KMS-11 (cell line): ENCODE results near the gene NPM1.

Source experiments
- H2AFZ ChIP-seq: fragments of 200-600 bp; sonication (generic); 2 replicates; pipeline ENCODE4 v1.6.1; 2016; ENCODE audit warnings: antibody characterized with exemption, mixed run types, low read depth
- H3K27ac ChIP-seq: fragments of 200-600 bp; sonication (generic); 2 replicates; pipeline ENCODE4 v1.6.1; 2016; ENCODE audit warnings: mild to moderate bottlenecking, mixed run types
- H3K27me3 ChIP-seq: fragments of 200-600 bp; sonication (generic); 2 replicates; pipeline ENCODE4 v1.6.1; 2017; ENCODE audit warnings: mild to moderate bottlenecking, low read depth, mixed run types, moderate library complexity; ENCODE audit not compliant: insufficient read depth
- H3K36me3 ChIP-seq: fragments of 200-600 bp; sonication (generic); 2 replicates; pipeline ENCODE4 v1.6.1; 2017; ENCODE audit warnings: mild to moderate bottlenecking, mixed run types; ENCODE audit not compliant: insufficient read depth
- H3K4me1 ChIP-seq: fragments of 200-600 bp; sonication (generic); 2 replicates; pipeline ENCODE4 v1.6.1; 2016; ENCODE audit warnings: mild to moderate bottlenecking, low read depth, mixed run types; ENCODE audit not compliant: poor library complexity, severe bottlenecking
- H3K4me2 ChIP-seq: fragments of 200-600 bp; sonication (generic); 2 replicates; pipeline ENCODE4 v1.7.0; 2016; ENCODE audit warnings: mild to moderate bottlenecking, mixed run types
- H3K4me3 ChIP-seq: fragments of 200-600 bp; sonication (generic); IDR thresholded peaks from 2 replicates; pipeline ENCODE4 v1.6.1; 2017; ENCODE audit warnings: low read depth, low read length, mixed read lengths; ENCODE audit not compliant: insufficient read depth
- H3K79me2 ChIP-seq: fragments of 200-600 bp; sonication (generic); 2 replicates; pipeline ENCODE4 v1.6.1; 2016; ENCODE audit warnings: low read depth, mixed run types; ENCODE audit not compliant: insufficient read depth
- H3K9ac ChIP-seq: fragments of 200-600 bp; sonication (generic); 2 replicates; pipeline ENCODE4 v1.6.1; 2016; ENCODE audit warnings: mild to moderate bottlenecking, mixed run types
- H4K20me1 ChIP-seq: fragments of 200-600 bp; sonication (generic); 2 replicates; pipeline ENCODE4 v1.6.1; 2016; ENCODE audit warnings: mild to moderate bottlenecking, mixed run types; ENCODE audit not compliant: insufficient read depth
- TF ChIP-seq, protein P1 (sequence below): fragments of 200-600 bp; sonication (generic); conservative IDR thresholded peaks from 2 replicates; pipeline ENCODE4 v1.6.1; 2017; ENCODE audit warnings: low read depth, mild to moderate bottlenecking, antibody characterized with exemption, low read length, moderate library complexity, mixed read lengths

Gene NPM1

DNA sequence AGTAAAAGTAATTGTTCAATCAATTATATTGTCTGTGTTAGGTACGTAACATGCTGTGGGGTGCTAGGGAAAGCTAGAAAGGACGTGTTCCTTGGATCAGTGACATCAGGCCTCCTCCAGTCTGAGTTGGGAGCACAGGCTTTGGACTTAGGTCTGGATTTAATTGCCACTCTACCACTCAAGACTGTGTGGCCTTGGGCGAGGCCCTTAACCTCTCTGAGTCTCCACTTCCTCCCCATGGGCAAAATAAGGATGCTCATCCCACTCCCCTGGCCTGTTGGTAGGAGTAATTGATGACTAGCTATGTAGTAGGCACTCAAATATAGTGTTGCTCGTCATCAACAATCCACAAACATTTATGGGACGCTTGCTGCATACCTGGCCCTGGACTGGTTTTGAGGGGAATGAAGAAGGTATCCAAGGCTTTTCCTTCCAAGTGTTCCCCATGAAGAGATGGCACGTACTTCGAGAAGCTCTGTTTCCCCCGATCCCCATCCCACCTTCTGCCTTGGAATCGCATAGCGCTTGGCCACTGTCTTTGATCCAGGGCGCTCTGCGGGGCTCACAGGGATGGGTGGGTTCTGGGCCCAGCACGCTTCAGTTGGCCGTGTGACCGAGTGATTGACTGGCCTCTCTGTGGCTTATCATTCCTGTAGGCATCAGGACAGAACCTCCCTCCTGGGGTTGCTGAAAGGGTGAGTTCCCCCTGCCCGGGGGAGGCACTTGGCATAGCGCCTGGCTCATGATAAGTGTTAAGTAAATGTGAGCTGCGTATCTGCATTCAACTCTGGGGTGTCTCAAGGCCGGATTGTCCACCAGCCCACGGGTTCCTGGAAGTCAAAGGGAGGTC is 39.9 kb downstream of the NPM1 start:
- H3K27ac ChIP-seq = no peak overlapping the region
- H3K36me3 ChIP-seq = no peaks in the 10 kb centered on the region
- no peak overlapping the region for H3K9ac ChIP-seq
- H3K4me3 ChIP-seq = no peak overlapping the region
- TF ChIP-seq, protein P1, sequence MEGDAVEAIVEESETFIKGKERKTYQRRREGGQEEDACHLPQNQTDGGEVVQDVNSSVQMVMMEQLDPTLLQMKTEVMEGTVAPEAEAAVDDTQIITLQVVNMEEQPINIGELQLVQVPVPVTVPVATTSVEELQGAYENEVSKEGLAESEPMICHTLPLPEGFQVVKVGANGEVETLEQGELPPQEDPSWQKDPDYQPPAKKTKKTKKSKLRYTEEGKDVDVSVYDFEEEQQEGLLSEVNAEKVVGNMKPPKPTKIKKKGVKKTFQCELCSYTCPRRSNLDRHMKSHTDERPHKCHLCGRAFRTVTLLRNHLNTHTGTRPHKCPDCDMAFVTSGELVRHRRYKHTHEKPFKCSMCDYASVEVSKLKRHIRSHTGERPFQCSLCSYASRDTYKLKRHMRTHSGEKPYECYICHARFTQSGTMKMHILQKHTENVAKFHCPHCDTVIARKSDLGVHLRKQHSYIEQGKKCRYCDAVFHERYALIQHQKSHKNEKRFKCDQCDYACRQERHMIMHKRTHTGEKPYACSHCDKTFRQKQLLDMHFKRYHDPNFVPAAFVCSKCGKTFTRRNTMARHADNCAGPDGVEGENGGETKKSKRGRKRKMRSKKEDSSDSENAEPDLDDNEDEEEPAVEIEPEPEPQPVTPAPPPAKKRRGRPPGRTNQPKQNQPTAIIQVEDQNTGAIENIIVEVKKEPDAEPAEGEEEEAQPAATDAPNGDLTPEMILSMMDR = no peak
- no peaks in the 10 kb centered on the region for H3K27me3 ChIP-seq
- no peaks in the 10 kb centered on the region for H4K20me1 ChIP-seq
- H3K4me1 ChIP-seq = no peaks in the 10 kb centered on the region
- no peak overlapping the region for H2AFZ ChIP-seq
- H3K79me2 ChIP-seq = no peaks in the 10 kb centered on the region
- no peak overlapping the region for H3K4me2 ChIP-seq

DNA sequence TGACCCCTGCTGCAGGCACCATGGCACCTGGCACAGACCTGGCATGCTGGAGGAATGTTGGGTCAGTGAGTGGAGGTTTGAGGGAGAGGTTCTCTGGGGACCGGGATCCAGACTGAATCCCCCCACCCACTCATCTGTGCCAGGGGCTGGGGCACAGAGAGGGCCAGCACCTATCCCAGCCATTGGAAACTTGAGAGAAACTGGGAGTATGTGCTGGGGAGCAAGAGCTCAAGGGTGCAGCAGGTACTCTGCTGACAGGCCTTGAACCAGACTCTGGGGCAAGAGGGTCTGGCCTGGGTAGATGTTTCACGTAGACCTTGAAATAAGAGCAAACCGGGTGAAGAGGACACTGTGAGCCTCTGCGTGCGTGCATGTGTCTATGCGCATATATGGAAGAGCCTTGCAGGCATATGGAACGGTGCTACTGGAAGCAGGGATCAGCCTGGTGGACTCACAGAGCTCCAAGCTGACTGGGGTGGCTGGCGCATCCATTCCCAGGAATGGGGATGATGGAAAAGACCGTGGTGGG is 40.6 kb downstream of the NPM1 start:
- Histone ChIP-seq H3K4me1 (no peaks in the 10 kb centered on the region), H3K36me3 (no peaks in the 10 kb centered on the region), H3K9ac (no peak overlapping the region), H3K27me3 (no peaks in the 10 kb centered on the region), H3K79me2 (no peaks in the 10 kb centered on the region), H3K4me2 (no peak overlapping the region), H3K27ac (no peak overlapping the region), H2AFZ (no peak overlapping the region), H3K4me3 (no peak overlapping the region), H4K20me1 (no peaks in the 10 kb centered on the region)
- TF ChIP-seq, protein P1 = no peak

DNA sequence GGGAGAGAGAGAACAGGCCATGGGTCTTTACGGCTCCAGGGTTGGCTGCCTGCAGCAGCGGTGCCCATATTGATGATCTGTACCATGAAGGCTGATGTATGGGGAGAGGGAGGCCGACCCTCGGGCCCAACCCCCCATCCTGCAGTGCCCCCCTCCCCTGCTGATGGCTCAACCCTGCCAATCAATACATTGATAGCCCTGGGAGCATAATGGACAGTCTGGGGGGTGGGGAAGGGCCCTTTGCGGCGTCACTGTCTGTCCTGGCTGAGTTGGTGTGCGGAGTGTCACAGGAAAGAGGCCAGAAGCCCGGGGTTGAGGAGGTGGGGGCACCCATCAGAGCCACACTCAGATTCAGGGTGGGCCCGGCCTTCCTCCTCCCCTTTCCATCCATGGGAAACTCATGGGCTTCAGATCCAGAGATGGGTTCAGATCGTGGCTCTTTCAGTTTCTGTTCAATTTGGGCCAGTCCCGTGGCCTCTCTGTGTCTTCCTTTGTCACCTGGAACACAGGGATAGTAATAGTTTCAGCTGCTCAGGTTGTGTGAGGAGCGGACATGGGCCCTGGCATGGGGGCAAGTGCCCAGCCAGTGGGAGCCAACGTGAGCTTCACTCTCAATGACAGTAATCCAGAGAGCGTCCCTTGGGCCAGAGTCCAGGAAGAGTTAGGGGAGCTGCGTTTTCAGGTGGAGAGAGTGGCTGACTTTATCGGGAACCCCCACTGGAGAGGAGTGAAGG is 41.3 kb downstream of the NPM1 start:
- Histone ChIP-seq H3K36me3 (no peaks in the 10 kb centered on the region), H3K4me2 (no peak overlapping the region), H4K20me1 (no peaks in the 10 kb centered on the region), H3K79me2 (no peaks in the 10 kb centered on the region), H3K27ac (no peak overlapping the region), H3K4me3 (no peak overlapping the region), H3K27me3 (no peaks in the 10 kb centered on the region), H3K9ac (no peak overlapping the region), H2AFZ (no peak overlapping the region), H3K4me1 (no peaks in the 10 kb centered on the region)
- TF ChIP-seq, protein P1 = no peak

DNA sequence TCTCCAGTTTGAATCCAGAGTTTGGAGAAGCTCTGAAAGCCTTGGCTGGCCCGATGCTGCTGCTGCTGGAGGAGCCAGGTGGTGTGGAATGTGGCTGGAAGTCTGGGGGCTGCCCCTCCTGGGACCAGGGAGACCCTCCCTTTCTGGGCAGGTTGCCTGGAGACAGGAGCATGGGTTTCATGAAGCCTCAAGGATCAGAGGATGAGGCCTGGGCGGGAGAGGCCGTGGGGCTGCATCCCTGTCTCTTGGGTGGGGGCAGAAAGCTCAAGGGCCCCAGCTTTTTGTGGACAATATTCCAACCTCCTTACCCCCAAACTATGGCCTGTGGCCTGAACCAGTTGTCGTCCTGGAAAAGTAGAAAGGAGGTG is 41.9 kb downstream of the NPM1 start:
- no peaks in the 10 kb centered on the region for H3K4me1 ChIP-seq
- no peak overlapping the region for H3K4me2 ChIP-seq
- TF ChIP-seq, protein P1 = no peak
- no peak overlapping the region for H3K27ac ChIP-seq
- H4K20me1 ChIP-seq = no peaks in the 10 kb centered on the region
- H3K27me3 ChIP-seq = no peaks in the 10 kb centered on the region
- H2AFZ ChIP-seq = no peak overlapping the region
- no peak overlapping the region for H3K4me3 ChIP-seq
- H3K9ac ChIP-seq = no peak overlapping the region
- H3K79me2 ChIP-seq = no peaks in the 10 kb centered on the region
- H3K36me3 ChIP-seq = no peaks in the 10 kb centered on the region
